Endothelial cell of umbilical vein (primary cell): Measurements from ENCODE around the gene CCDC146. TPM values are rescaled to one million over a fixed set of nuclear protein-coding genes. Genes with fewer than 3 reads are reported as not detected.

Source experiments
- BruUV-seq: library from RNA; stranded (reverse); fragments of 400-500 nt; replicated peaks from 2 replicates; lab custom pipeline; 2021; lab: Mats Ljungman, UMichigan
- CTCF ChIA-PET: fragments of 300-600, 350-600 bp; sonication (Branson Sonifier 250); formaldehyde crosslinking; loops from one replicate; lab custom pipeline; 2021; ENCODE audit warnings: antibody characterized with exemption, inconsistent platforms; lab: Charles Lee
- POLR2A ChIA-PET: fragments of 300-600, 350-600 bp; sonication (Branson Sonifier 250); formaldehyde crosslinking; loops from one replicate; lab custom pipeline; 2021; ENCODE audit warnings: antibody characterized with exemption, inconsistent platforms; lab: Charles Lee
- DNase-seq: peaks from one replicate; pipeline ENCODE4 v3.0.0-alpha.2; 2011; ENCODE audit warnings: low read depth, low spot score
- FAIRE-seq: peaks from 2 replicates; lab custom pipeline; 2011; peaks lifted over from hg19 to GRCh38; lab: Jason Lieb, UNC
- H2AFZ ChIP-seq: 2 replicates; pipeline ENCODE4 v1.6.0; 2012; ENCODE audit warnings: low read depth, low read length, control low read depth, inconsistent platforms
- H3K27ac ChIP-seq: 2 replicates; pipeline ENCODE4 v1.5.1; 2011; ENCODE audit warnings: low read depth, mild to moderate bottlenecking, control low read depth, low read length, moderate library complexity; ENCODE audit not compliant: insufficient read depth
- H3K27me3 ChIP-seq, 2 experiments: 2 replicates each; pipeline versions ENCODE4 v1.6.0 to v1.6.1; 2011; ENCODE audit warnings: low read length in 2 of 2, mixed read lengths in 1 of 2; ENCODE audit not compliant: control insufficient read depth in 2 of 2, insufficient read depth in 2 of 2
- H3K36me3 ChIP-seq, 2 experiments: 2 replicates in 1 of 2; 3 replicates in 1 of 2; pipeline ENCODE4 v1.5.1; 2011; ENCODE audit warnings: low read length in 2 of 2, mild to moderate bottlenecking in 1 of 2, moderate library complexity in 1 of 2; ENCODE audit not compliant: control insufficient read depth in 2 of 2, insufficient read depth in 2 of 2; ENCODE audit errors: extremely low read depth in 1 of 2
- H3K4me1 ChIP-seq: 3 replicates; pipeline ENCODE4 v1.5.1; 2011; ENCODE audit warnings: mild to moderate bottlenecking, low read length; ENCODE audit not compliant: control insufficient read depth, insufficient read depth; ENCODE audit errors: extremely low read depth
- H3K4me2 ChIP-seq: 2 replicates; pipeline ENCODE4 v1.6.1; 2011; ENCODE audit warnings: low read length, control low read depth, mixed read lengths; ENCODE audit not compliant: insufficient read depth
- H3K4me3 ChIP-seq, 3 experiments: fragments of 200-600 bp in 1 of 3; sonication (generic), shearing (Covaris generic) in 1 of 3; replicated peaks in 1 of 3; 2 replicates each; pipeline ENCODE4 v1.5.1; 2011 to 2016; ENCODE audit warnings: control low read depth in 3 of 3, low read length in 3 of 3, mild to moderate bottlenecking in 2 of 3, inconsistent platforms in 1 of 3, low read depth in 1 of 3, moderate library complexity in 1 of 3; ENCODE audit not compliant: insufficient read depth in 1 of 3
- H3K79me2 ChIP-seq: 2 replicates; pipeline ENCODE4 v1.6.0; 2012; ENCODE audit warnings: low read length, inconsistent platforms; ENCODE audit not compliant: control insufficient read depth, insufficient read depth
- H3K9ac ChIP-seq: replicated peaks from 2 replicates; pipeline ENCODE3; 2011; ENCODE audit warnings: low read length, control low read depth; ENCODE audit not compliant: insufficient read depth; ENCODE audit errors: extremely low read depth
- H3K9me1 ChIP-seq: replicated peaks from 3 replicates; pipeline ENCODE4 v1.6.0; 2011; ENCODE audit warnings: mild to moderate bottlenecking, low read length; ENCODE audit not compliant: control insufficient read depth, insufficient read depth; ENCODE audit errors: extremely low read depth
- H3K9me3 ChIP-seq: replicated peaks from 2 replicates; pipeline ENCODE4 v1.5.1; 2012; ENCODE audit warnings: low read length, inconsistent platforms; ENCODE audit not compliant: control insufficient read depth, insufficient read depth
- H4K20me1 ChIP-seq: replicated peaks from 2 replicates; pipeline ENCODE3; 2011; ENCODE audit warnings: mild to moderate bottlenecking, low read length; ENCODE audit not compliant: control insufficient read depth, insufficient read depth; ENCODE audit errors: extremely low read depth
- CTCF ChIP-seq, 2 donors: IDR thresholded peaks; 1 replicate in 1 of 2; 2 replicates in 1 of 2; pipeline ENCODE4 v1.5.1; 2011; ENCODE audit warnings: low read length in 2 of 2, mild to moderate bottlenecking in 2 of 2, moderate library complexity in 2 of 2, control low read depth in 1 of 2, inconsistent platforms in 1 of 2, low read depth in 1 of 2; ENCODE audit not compliant: insufficient read depth in 1 of 2; ENCODE audit errors: extremely low read depth in 1 of 2
- EZH2 ChIP-seq: IDR thresholded peaks from 2 replicates; pipeline ENCODE4 v1.6.1; 2012; ENCODE audit warnings: borderline replicate concordance, low read depth, mild to moderate bottlenecking, moderate library complexity, low read length, inconsistent platforms; ENCODE audit not compliant: severe bottlenecking
- FOS ChIP-seq: IDR thresholded peaks from 2 replicates; pipeline ENCODE4 v1.6.1; 2011; ENCODE audit warnings: mild to moderate bottlenecking, low read length, moderate library complexity, borderline replicate concordance; ENCODE audit not compliant: insufficient read depth
- GATA2 ChIP-seq: IDR thresholded peaks from 2 replicates; pipeline ENCODE4 v1.7.0; 2011; ENCODE audit warnings: low read depth, mild to moderate bottlenecking, moderate library complexity, mixed read lengths, low read length; ENCODE audit not compliant: insufficient read length, insufficient read depth
- JUN ChIP-seq: IDR thresholded peaks from 2 replicates; pipeline ENCODE4 v1.6.1; 2011; ENCODE audit warnings: borderline replicate concordance, low read depth; ENCODE audit not compliant: insufficient read length, insufficient read depth
- MAX ChIP-seq: IDR thresholded peaks from 2 replicates; pipeline ENCODE4 v1.6.1; 2011; ENCODE audit not compliant: insufficient read depth, insufficient read length
- MYC ChIP-seq: IDR thresholded peaks from one replicate; pipeline ENCODE4 v1.6.1; 2011; ENCODE audit warnings: mild to moderate bottlenecking, low read depth, low read length
- POLR2A ChIP-seq: IDR thresholded peaks from 2 replicates; pipeline ENCODE4 v1.6.1; 2012; ENCODE audit warnings: low read depth, mild to moderate bottlenecking, control low read depth, low read length
- POLR2AphosphoS5 ChIP-seq: IDR thresholded peaks from 2 replicates; pipeline ENCODE4 v1.6.1; 2012; ENCODE audit warnings: low read depth, mild to moderate bottlenecking, control low read depth, low read length, moderate library complexity; ENCODE audit not compliant: insufficient read depth
- dilution Hi-C: fragments of 300-500 bp; cut with MboI; formaldehyde crosslinking; loops from one replicate; pipeline ENCODE4 v1.15.0; 2019; ENCODE audit warnings: low sequenced_read_pairs; ENCODE audit not compliant: extremely low pct_ligation_motif_present
- intact Hi-C: fragments of 100-400 bp; cut with micrococcal nuclease; formaldehyde crosslinking; loops from one replicate; pipeline ENCODE4 v1.10.0; 2022
- polyA plus RNA-seq, 4 experiments: library from polyadenylated mRNA; depleted of rRNA in 3 of 4; stranded (reverse) in 3 of 4; unstranded in 1 of 4; fragments of >200 nt; gene quantifications; 2 replicates each; pipeline versions ENCODE4 v1.2.1 to v1.2.3, GENCODE V29; 2011 to 2012; ENCODE audit warnings: missing spikeins in 1 of 4
- total RNA-seq: library from RNA; stranded (reverse); gene quantifications from 2 replicates; pipeline ENCODE4 v1.2.3, GENCODE V29; 2021

CCDC146 gene
- total and polyA plus RNA-seq, 2 donors (not counting 3 experiments of a cell fraction or from before 2014, with no cell fraction given): 0.65 to 2.2 TPM

GRCh38 chr7:77232467-77232866 is 110.1 kb downstream of the CCDC146 start:
- Histone ChIP-seq H3K9me3 (no peaks in the 10 kb centered on the region), H3K36me3 (no peaks in the 10 kb centered on the region), H3K27ac (no peak overlapping the region), H3K79me2 (no peaks in the 10 kb centered on the region), H4K20me1 (no peaks in the 10 kb centered on the region), H3K4me3 (no peak overlapping the region), H3K4me1 (no peaks in the 10 kb centered on the region), H3K27me3 (no peaks in the 10 kb centered on the region), H3K9me1 (no peaks in the 10 kb centered on the region), H3K4me2 (no peak overlapping the region), H2AFZ (no peak overlapping the region), H3K9ac (no peak overlapping the region)
- DNase-seq (no peak), FAIRE-seq (no peak)
- BruUV-seq: no TSS peak
- TF ChIP-seq MYC: no peak
- no peak for TF ChIP-seq GATA2
- no peak for TF ChIP-seq JUN
- no peak for TF ChIP-seq EZH2
- no peak for TF ChIP-seq MAX
- TF ChIP-seq POLR2AphosphoS5: no peak
- no peak for TF ChIP-seq POLR2A
- TF ChIP-seq FOS: no peak
- no peak for TF ChIP-seq CTCF (IDR thresholded peaks at IDR 0.05; ENCODE audit: extremely low read depth in 1 of 2, insufficient read depth in 1 of 2, low read depth in 1 of 2, low read length in 2 of 2)
- dilution Hi-C loops (no loop called here), intact Hi-C loops (no loop called here)
- POLR2A ChIA-PET: no interaction called here
- CTCF ChIA-PET: interaction anchor here (0.8 kb wide), 1 partner anchor 14 kb away, joined by 4 read pairs; no protein-coding TSS in a partner anchor
